ENCODE data around the gene LRRC27.

LRRC27 gene

GRCh38 chr10:132392184-132392800 is 60.3 kb downstream of the LRRC27 start:
- Histone ChIP-seq H3K36me3 (no peaks in the 10 kb centered on the region), H3K4me1 (peaks cover 4% of the 10 kb centered on the region; the same call in 1 of the 2 replicates), H3K4me3 (ENCODE audit: low read depth, low read length) (no peak overlapping the region), H3K27me3 (no peaks in the 10 kb centered on the region), H3K9me3 (no peaks in the 10 kb centered on the region)
- no peak for TF ChIP-seq CTCF (IDR thresholded peaks at IDR 0.05; ENCODE audit: low read depth, low read length)
- DNase-seq: no peak

GRCh38 chr10:132392811-132393694 is 61.1 kb downstream of the LRRC27 start:
- H3K4me1 ChIP-seq: peaks cover 4% of the 10 kb centered on the region
- H3K36me3 ChIP-seq: no peaks in the 10 kb centered on the region
- TF ChIP-seq CTCF (IDR thresholded peaks at IDR 0.05; ENCODE audit: low read depth, low read length): no peak
- H3K4me3 ChIP-seq (ENCODE audit: low read depth, low read length): no peak overlapping the region
- H3K9me3 ChIP-seq: no peaks in the 10 kb centered on the region
- no peak for DNase-seq
- no peaks in the 10 kb centered on the region for H3K27me3 ChIP-seq

GRCh38 chr10:132393695-132394181 is 61.7 kb downstream of the LRRC27 start:
- no peak for DNase-seq
- Histone ChIP-seq H3K9me3 (no peaks in the 10 kb centered on the region), H3K27me3 (no peaks in the 10 kb centered on the region), H3K4me1 (peaks cover 9% of the 10 kb centered on the region), H3K36me3 (no peaks in the 10 kb centered on the region), H3K4me3 (ENCODE audit: low read depth, low read length) (no peak overlapping the region)
- no peak for TF ChIP-seq CTCF (IDR thresholded peaks at IDR 0.05; ENCODE audit: low read depth, low read length)

GRCh38 chr10:132394201-132394811 is 62.3 kb downstream of the LRRC27 start:
- no peaks in the 10 kb centered on the region for H3K36me3 ChIP-seq
- peaks cover 9% of the 10 kb centered on the region for H3K4me1 ChIP-seq

GRCh38 chr10:132394936-132395703 is 63.1 kb downstream of the LRRC27 start:
- Histone ChIP-seq H3K4me3 (ENCODE audit: low read depth, low read length) (no peak overlapping the region), H3K27me3 (no peaks in the 10 kb centered on the region), H3K36me3 (no peaks in the 10 kb centered on the region), H3K9me3 (no peaks in the 10 kb centered on the region), H3K4me1 (peaks cover 9% of the 10 kb centered on the region)
- TF ChIP-seq CTCF (IDR thresholded peaks at IDR 0.05; ENCODE audit: low read depth, low read length): no peak
- DNase-seq: no peak

More at GRCh38 chr10:132394201-132394811, 62.3 kb downstream of the LRRC27 start:
- no peaks in the 10 kb centered on the region for H3K27me3 ChIP-seq
- no peak for TF ChIP-seq CTCF (IDR thresholded peaks at IDR 0.05; ENCODE audit: low read depth, low read length)
- no peaks in the 10 kb centered on the region for H3K9me3 ChIP-seq
- no peak overlapping the region for H3K4me3 ChIP-seq (ENCODE audit: low read depth, low read length)
- DNase-seq: no peak

Data from BE2C (cell line).